ENCODE results near the gene PPM1D. TPM values are rescaled to one million over a fixed set of nuclear protein-coding genes. Genes with fewer than 3 reads are reported as not detected.
"Not testable (repeated sequence)": the region's sequence is repeated elsewhere in the genome, so short reads cannot be mapped to it uniquely, and the experiment has no call there.

Gene PPM1D
- total RNA-seq, 4 donors from 2014 or later: 11.3 to 19.5 (median 15.2) TPM

DNA sequence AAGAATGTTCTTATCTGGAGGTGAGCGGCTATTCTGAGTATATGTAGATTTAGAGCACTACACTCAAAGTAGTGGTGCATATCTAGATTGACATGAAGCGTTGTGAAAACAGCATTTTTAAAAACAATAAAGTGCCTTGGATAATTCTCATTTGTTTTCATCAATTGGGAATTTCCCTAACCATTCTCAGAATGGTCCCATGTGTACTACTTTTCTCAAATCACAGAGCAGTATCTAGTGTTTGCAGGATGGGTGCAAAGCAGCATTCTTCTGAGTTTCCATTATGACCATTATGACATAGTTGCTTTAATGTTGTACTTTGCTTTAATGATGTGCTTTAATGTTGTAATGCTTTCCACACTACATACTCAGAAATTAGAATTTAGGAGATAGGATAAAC lies 61.5 kb downstream of the PPM1D start:
- TF ChIP-seq POLR2A (IDR thresholded peaks at IDR 0.05): no peak
- TF ChIP-seq, protein P1, sequence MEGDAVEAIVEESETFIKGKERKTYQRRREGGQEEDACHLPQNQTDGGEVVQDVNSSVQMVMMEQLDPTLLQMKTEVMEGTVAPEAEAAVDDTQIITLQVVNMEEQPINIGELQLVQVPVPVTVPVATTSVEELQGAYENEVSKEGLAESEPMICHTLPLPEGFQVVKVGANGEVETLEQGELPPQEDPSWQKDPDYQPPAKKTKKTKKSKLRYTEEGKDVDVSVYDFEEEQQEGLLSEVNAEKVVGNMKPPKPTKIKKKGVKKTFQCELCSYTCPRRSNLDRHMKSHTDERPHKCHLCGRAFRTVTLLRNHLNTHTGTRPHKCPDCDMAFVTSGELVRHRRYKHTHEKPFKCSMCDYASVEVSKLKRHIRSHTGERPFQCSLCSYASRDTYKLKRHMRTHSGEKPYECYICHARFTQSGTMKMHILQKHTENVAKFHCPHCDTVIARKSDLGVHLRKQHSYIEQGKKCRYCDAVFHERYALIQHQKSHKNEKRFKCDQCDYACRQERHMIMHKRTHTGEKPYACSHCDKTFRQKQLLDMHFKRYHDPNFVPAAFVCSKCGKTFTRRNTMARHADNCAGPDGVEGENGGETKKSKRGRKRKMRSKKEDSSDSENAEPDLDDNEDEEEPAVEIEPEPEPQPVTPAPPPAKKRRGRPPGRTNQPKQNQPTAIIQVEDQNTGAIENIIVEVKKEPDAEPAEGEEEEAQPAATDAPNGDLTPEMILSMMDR (IDR thresholded peaks at IDR 0.05): no peak
- no peak overlapping the region for H3K4me3 ChIP-seq (replicated peaks in 1 of 3)
- 94 to 97% methylated on average over 2 of the region's 2 CpGs for WGBS, 2 donors
- no peaks in the 10 kb centered on the region for H3K4me1 ChIP-seq
- intact Hi-C loops (cut with DNase I): no loop called here
- H3K9me3 ChIP-seq: no peaks in the 10 kb centered on the region
- DNase-seq: no peak
- H3K27me3 ChIP-seq: no peaks in the 10 kb centered on the region
- no peak overlapping the region for H3K27ac ChIP-seq
- peaks cover 5 to 16% of the 10 kb centered on the region in 2 donors for H3K36me3 ChIP-seq

DNA sequence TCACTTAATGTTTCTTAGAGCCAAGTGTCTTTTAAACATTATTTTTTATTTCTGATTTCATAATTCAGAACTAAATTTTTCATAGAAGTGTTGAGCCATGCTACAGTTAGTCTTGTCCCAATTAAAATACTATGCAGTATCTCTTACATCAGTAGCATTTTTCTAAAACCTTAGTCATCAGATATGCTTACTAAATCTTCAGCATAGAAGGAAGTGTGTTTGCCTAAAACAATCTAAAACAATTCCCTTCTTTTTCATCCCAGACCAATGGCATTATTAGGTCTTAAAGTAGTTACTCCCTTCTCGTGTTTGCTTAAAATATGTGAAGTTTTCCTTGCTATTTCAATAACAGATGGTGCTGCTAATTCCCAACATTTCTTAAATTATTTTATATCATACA lies 64.0 kb downstream of the PPM1D start:
- Histone ChIP-seq H3K36me3 (peaks cover 5 to 9% of the 10 kb centered on the region in 2 donors), H3K9me3 (no peaks in the 10 kb centered on the region), H3K4me1 (no peaks in the 10 kb centered on the region), H3K27me3 (no peaks in the 10 kb centered on the region), H3K4me3 (replicated peaks in 1 of 3) (no peak overlapping the region), H3K27ac (no peak overlapping the region)
- 89% methylated on average over 1 of the region's 1 CpG for WGBS, 2 donors
- intact Hi-C loops (cut with DNase I): no loop called here
- no peak for DNase-seq
- TF ChIP-seq POLR2A (IDR thresholded peaks at IDR 0.05): no peak
- TF ChIP-seq, protein P1 (IDR thresholded peaks at IDR 0.05): no peak

DNA sequence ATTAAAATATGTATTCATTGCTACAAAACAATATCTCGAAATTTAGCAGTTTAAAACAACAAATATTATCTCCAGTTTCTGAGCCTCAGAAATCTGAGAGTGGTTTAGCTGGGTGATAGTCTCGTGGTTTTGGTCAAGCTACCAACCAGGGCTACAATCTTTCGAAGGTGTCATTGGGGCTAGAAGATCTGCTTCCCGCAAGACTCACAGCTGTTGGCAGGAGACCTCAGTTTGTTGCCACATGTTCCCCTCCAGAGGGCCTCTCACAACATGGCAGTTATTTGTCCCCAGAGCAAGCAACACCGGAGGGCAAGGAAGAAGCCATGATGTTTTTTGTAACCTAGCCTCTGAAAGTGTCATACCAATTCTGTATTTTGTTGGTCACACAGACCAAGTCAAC lies 65.6 kb downstream of the PPM1D start:
- WGBS, 2 donors: 93 to 96% methylated on average over 5 of the region's 5 CpGs
- Histone ChIP-seq H3K4me3 (replicated peaks in 1 of 3) (no peak overlapping the region), H3K27me3 (no peaks in the 10 kb centered on the region), H3K4me1 (no peaks in the 10 kb centered on the region), H3K27ac (no peak overlapping the region), H3K36me3 (peaks cover 5 to 9% of the 10 kb centered on the region in 2 donors), H3K9me3 (no peaks in the 10 kb centered on the region)
- DNase-seq: no peak
- intact Hi-C loops (cut with DNase I): no loop called here
- TF ChIP-seq, protein P1 (IDR thresholded peaks at IDR 0.05): no peak
- no peak for TF ChIP-seq POLR2A (IDR thresholded peaks at IDR 0.05)

DNA sequence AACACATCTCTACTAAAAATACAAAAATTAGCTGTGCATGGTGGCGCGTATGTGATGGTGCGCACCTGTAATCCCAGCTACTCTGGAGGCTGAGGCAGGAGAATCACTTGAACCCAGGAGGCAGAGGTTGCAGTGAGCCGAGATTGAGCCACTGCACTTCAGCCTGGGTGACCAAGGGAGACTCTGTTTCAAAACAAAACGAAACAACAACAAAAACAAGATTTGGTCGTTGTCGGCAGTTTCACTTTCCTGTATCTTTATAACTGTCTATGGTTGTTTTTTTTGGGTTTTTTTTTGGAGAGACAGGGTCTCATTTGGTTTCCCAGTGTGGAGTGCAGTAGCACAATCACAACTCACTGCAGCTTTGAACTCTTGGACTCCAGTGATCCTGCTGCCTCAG lies 68.7 kb downstream of the PPM1D start:
- WGBS, 2 donors: 83 to 86% methylated on average over 7 of the region's 7 CpGs
- H3K9me3 ChIP-seq; intact Hi-C loops (cut with DNase I); H3K4me3 ChIP-seq (replicated peaks in 1 of 3); H3K27me3 ChIP-seq; H3K4me1 ChIP-seq; H3K27ac ChIP-seq; H3K36me3 ChIP-seq; DNase-seq: not testable (repeated sequence)

DNA sequence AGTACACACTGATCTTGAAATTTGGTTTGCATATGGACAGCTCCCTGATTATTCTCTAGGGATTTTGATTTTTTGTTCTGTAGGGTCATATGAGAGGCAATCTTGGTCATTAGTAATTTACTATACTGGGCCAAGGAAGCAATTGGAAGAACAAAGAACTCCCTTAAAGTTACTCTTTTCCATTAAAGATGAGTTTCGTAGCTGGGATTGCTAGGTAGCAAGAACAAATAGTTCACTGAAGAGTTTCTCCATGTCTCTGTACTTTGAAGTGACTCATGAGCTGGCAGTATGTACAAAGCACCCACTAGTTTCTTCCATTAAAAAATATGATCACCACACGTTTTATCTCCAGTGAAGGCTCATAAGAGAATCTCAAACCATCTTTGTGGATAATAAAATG lies 71.5 kb downstream of the PPM1D start:
- H3K36me3 ChIP-seq: no peaks in the 10 kb centered on the region
- H3K9me3 ChIP-seq: no peaks in the 10 kb centered on the region
- no peak for DNase-seq
- H3K4me3 ChIP-seq (replicated peaks in 1 of 3): no peak overlapping the region
- peaks cover 0 to 2% of the 10 kb centered on the region in 2 donors for H3K4me1 ChIP-seq
- H3K27me3 ChIP-seq: no peaks in the 10 kb centered on the region
- TF ChIP-seq, protein P1 (IDR thresholded peaks at IDR 0.05): no peak
- TF ChIP-seq POLR2A (IDR thresholded peaks at IDR 0.05): no peak
- intact Hi-C loops (cut with DNase I): no loop called here
- WGBS, 2 donors: 45 to 55% methylated on average over 2 of the region's 2 CpGs
- H3K27ac ChIP-seq: no peak overlapping the region

DNA sequence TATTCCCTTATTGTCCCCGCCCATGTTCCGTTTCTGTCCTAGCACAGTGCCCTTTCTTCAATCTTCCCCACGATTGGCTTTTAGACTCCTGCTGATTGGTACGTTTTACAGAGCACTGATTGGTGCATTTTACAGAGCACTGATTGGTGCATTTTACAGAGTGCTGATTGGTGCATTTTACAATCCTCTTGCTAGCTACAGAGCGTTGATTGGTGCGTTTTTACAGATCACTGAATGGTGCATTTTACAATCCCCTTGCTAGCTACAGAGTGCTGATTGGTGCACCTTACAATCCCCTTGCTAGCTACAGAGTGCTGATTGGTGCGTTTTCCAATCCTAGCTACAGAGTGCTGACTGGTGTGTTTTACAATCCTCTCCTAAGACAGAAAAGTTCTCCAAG lies 74.6 kb downstream of the PPM1D start:
- H3K4me3 ChIP-seq (replicated peaks in 1 of 3); DNase-seq; H3K27ac ChIP-seq; H3K9me3 ChIP-seq; H3K27me3 ChIP-seq; H3K36me3 ChIP-seq; intact Hi-C loops (cut with DNase I): not testable (repeated sequence)
- peaks cover 3 to 14% of the 10 kb centered on the region in 2 donors for H3K4me1 ChIP-seq
- 91 to 92% methylated on average over 7 of the region's 7 CpGs for WGBS, 2 donors

All from thyroid gland (tissue), 4 donors.